Measurements from ENCODE around the gene HS6ST1.

GRCh38 chr2:128332091-128332634 lies 13.5 kb upstream of the HS6ST1 start:
- no peak for TF ChIP-seq POLR2A (IDR thresholded peaks at IDR 0.05)
- TF ChIP-seq CTCF (IDR thresholded peaks at IDR 0.05): no peak
